ENCODE results near the gene C1QL1.
A peak's percentile ranks its signal among the peaks of the same experiment; 100 is the strongest.
"Not testable (repeated sequence)": the region's sequence is repeated elsewhere in the genome, so short reads cannot be mapped to it uniquely, and the experiment has no call there.

Gene C1QL1

DNA sequence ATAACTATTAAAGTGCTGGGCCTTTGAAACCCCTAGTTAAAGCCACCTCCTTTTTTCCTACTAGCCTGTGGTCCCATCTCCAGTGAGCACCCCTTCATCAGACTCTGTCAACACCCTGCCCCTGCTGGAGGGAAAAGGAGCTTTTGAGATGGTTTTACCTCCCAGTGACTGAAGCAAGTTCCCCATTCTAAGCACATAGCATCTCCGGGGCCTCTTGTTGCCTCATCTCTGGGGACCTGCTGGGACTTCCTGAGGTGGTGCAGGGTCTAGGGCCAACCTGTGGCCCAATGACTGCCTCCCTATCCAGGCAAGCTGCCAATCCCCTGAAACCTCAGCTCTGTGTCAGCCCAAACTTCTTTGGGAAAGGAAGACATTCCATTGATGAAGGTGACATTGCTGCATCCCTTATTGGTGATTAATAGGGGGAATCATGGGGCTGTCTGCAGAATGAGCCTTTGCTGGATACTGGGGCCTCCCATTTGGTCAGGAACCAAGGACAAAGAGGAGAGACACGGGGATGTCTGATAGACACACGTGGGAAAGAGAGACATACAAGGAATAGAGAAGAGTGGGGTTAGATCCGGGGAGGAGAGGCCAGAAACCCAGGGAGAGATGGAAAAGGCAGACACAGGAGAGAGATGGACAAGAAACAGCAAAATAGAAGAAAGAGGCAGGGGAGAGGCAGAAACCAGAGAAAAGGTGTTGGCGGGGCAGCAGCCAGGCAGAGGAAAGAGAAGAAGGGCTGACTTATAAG is 2.4 kb downstream of the C1QL1 start:
- DNase-seq (ENCODE audit: low read depth in 1 of 2, low spot score in 1 of 2): no peak

DNA sequence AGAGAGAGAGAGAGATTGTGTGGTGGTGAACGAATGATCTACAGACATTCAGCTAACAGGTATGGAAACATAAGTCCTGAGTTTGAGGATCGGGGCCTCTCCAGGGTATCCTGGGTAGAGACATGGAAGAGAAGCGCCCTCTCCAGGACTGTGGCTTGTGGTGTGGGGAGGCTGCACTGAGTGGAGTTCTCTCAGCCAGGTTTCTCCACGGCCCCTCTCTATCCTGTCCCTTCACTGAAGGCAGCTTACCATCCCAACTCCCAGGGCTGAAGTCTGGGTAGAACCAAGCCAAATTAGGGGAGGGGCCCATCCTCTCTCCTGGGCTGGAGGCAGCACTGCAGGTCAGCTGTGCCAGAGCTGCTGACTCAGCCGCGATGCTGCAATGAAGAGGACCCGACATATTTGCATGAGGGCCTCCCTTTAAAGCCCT is 6.2 kb downstream of the C1QL1 start:
- DNase-seq (ENCODE audit: low read depth in 1 of 2, low spot score in 1 of 2): no peak

DNA sequence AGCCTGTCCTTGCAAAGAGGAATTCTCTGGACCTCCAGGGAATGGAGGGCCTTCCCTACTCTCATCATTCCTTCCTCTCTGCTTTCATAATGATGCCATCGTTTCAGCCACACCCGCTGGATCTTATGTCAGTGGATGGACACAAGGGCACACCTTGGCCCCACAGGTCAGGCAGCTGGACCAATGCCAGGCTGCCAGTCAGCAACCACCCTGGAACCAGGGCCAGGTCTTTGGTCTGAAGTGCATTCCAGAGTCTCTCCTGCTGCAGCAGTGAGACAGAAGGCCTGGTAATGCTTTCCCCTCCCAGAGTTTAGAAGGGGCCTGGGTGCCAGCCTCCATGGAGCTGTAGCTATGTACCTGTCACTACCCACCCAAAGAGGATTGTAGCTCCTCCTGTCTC is 7.4 kb downstream of the C1QL1 start:
- no peak for DNase-seq (ENCODE audit: low read depth in 1 of 2, low spot score in 1 of 2)

DNA sequence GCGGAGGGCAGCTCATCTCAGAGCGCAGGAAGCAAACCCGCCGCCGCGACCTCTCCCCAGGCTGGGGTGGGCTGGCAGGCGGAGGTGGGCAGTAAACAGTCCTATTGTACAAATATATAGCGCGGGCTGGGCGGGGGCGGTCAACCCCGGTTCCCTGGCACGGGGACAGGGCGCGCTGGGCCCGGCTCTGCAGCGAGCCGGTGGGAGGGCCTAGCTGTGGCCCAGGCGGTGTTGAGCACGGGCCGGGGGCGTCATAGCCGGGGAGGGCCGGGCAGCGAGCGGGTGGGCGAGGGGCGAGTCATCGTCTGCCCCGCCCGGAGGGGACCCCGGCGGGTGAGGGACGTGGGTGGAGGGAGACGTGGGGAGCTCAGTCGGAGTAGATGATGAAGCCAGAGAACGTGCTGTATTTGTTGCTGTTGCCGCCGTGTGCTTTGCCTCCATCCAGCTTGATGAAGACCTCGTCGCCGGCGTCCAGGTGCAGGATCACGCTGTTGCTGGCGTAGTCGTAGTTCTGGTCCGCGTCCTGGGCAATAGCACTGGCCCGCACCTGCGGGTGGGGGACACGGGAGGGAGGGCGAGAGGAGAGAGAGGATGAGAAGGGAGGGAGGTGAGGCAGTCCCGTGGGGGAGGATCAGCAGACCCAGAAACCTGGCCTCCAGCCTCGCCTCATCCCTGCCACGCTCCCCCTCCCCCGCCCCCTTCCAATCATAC is 8.1 kb downstream of the C1QL1 start:
- DNase-seq (ENCODE audit: low read depth in 1 of 2, low spot score in 1 of 2): no peak

DNA sequence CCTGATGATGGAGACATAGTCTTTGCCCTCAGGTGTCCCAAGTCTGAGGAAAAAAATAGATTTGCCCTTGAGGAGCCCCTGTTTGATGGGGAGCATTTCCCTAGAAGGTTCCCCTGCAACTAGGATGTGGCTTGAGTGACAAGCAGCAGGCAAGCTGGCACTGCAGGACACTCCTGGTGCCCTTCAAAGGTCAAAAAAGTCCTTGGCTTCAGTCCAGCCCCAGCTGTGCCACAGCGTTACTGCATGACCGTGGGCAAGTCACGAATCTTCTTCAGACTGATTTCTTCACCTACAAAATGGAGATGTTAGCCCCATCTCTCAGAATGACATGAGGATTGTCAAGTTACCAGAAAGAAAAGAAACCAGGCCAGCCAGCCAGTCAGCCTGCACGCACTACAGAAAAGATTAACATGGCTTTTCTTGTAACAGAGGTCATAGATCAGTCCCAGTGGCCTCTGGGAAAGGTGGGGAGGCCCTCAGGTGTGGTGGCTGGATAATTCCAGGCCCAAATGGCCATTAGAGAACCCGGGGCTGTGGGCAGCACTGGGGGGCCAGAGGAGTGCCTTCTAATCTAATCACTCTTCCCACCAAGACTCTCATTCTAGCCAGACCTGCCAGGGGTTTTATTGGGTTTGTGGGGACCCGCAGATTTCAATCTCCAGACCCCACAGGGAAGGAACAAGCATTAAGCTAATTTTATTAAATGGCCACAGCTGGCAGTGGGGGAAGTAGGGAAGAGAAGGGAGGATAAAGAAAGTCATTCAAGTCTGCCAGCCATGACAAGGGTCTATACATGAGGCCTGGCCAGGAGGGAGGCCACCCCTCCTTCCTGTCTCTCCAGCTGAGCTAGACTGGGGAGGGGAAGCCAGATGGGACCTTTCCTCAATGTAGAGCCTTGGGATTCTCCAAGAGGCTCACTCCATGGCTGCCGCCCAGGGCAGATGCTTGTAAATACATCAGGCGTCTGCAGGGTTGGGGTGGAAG is 10.8 kb downstream of the C1QL1 start:
- no peak for DNase-seq (ENCODE audit: low read depth in 1 of 2, low spot score in 1 of 2)

DNA sequence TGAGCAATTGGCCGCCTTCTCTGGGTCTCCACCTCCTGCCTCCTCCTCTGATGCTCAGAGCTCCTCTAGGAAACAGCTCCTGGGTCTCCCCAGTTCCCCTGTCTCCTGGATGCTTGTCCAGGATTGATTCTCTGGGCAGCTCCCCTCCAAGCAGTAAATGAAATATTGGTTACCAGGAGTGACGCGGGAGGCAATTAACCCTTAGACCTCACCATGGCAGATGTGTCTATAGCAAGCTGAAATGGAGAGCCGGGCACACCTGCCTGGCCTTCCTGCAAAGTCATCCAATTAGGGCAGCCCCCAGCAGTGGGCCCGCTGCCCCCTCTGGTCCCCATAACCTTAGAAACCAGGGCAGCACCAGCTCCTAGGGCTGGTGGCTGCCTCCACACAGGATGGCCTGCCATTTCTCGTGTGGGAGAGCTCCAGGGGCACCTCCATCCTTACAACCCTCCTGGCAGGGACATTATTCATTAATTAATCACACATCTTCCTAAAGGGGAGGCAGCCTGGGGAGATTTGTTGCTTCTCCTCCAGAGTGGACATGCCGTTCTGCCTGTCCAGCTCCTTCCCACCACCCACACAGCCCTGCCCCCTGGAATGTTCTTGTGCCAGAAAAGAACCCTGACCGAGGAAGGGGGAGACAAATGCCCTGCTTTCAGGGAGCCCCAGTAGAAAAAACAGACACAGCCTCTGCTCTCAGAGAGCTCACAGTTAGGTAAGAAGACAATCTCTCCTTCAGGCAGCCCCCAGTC is 12.3 kb downstream of the C1QL1 start:
- no peak for DNase-seq (ENCODE audit: low read depth in 1 of 2, low spot score in 1 of 2)

DNA sequence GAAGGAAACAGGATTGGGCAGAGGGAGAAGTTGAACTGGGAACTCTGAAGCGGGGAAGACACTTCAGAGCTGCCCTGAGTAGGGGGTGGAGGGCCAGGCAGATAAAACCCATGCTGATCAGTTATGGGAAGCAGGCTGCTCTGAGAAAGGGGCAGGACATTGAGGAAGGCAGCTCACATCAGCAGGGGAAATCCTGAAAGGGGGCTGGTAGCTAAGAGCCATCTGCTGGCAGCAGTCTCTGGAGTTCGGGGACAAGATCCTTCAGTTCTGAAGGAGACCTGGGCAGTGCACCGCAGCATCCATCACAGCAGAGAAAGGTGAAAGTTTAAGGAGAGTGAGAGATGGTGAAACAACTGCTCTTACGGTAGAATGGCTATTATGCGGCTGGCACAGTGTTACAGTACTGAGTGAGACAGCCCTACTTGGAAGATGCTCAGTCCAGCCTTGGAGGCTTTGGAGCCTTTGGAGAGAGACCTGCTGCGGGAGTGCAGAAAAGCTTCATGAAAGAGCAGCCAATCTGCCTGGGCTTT is 15.1 kb downstream of the C1QL1 start:
- no peak for DNase-seq (ENCODE audit: low read depth in 1 of 2, low spot score in 1 of 2)

DNA sequence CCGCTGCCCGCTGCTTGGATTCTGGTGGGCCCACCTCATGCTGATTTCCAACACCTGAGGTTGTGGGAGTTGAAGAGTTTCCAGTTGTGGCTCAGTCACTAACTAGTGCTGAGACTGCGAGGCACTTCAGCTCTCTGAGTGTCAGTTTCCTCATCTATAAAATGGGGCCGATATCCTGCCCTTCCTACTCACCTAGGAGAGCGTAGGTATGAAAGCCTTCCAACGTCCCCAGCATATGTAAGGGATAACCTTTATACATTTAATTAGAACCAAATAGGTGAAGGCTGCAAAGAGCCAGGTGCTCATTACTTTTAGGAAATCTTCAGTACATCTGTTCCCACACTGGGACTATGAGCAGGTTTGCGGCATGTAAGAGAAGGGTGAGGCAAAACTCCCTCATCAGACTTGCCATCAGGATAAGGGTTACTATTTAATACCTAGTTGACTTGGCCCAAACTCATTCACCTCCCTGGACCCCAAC is 19.7 kb downstream of the C1QL1 start:
- no peak for DNase-seq (ENCODE audit: low read depth in 1 of 2, low spot score in 1 of 2)

DNA sequence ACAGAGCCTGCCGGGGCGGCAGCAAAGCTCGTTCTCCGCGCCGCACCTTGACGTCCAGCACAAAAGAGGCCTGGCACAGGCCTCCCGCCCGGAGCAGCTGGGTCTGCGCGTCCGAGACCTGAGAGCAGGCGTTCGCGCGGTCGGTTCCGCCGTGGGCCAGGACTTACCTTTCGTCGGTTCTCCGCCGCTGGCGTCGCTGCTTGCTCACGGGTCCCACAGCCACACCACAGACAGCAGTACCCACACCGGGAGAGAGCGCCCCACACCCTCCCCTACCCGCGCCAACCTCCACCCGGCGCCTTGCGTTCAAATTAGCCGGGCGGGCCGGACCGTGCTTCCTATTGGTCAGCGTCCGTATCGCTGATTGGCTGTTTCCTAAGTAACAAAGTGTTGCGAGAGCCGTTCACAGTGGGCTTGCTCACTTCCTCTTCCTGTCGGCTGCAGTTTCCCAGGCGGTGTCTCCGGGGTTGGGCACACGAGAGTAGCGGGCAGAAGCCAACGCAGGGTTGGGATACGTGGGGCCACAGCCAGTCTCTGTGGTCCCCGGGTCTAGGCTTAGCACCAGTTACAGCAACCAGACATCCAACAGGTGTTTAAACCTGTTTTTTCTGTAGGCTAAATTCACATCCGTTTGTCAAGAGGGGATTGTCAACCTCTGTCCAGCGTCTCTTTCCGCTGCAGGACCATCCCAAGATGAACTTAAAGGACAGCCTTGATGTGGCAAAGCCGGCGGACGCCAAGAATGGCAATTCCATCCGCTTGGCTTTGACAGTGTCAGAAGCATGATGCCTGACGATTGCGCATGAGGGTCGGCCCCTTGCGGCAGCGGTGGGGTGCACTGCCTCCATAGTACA is 20.4 kb downstream of the C1QL1 start, which contains the start of gene KIF18B:
Gene KIF18B (minus strand): TSS at position 313 of the 854 bp plus-strand sequence. CDS start 11,429 bp downstream, outside the sequence.
- peak; percentile 75 to 76 for DNase-seq (ENCODE audit: low read depth in 1 of 2, low spot score in 1 of 2)

DNA sequence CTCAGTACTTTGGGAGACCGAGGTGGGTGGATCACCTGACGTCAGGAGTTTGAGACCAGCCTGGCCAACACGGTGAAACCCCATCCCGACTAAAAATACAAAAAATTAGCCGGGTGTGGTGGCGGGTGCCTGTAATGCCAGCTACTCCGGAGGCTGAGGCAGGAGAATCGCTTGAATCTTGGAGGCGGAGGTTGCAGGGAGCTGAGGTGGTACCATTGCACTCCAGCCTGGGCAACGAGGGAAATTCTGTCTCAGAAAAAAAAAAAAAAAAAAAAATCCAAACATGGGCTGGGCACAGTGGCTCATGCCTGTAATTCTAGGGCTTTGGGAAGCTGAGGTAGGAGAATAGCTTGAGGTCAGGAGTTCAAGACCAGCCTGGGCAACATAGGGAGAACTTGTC is 22.5 kb downstream of the C1QL1 start:
- not testable (repeated sequence) for DNase-seq (ENCODE audit: low read depth in 1 of 2, low spot score in 1 of 2)

DNA sequence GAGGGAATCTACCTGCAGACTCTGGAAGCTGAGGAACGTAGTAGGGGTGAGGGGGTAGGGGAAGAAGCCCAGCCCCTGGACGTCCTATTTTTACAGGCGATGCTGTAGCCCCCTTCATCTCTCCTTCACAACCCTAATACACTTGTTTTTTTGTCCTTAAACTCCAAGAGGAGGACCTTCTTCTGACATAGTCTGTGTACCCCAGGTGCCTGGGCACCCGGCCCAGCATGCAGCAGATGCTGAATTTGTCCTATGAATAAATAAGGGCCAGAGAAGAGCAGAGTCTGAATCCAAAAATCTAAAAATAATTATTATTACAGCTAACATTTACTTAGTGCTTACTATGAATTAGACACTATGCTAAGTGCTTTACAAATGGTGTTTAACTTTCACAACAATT is 25.6 kb downstream of the C1QL1 start:
- no peak for DNase-seq (ENCODE audit: low read depth in 1 of 2, low spot score in 1 of 2)

DNA sequence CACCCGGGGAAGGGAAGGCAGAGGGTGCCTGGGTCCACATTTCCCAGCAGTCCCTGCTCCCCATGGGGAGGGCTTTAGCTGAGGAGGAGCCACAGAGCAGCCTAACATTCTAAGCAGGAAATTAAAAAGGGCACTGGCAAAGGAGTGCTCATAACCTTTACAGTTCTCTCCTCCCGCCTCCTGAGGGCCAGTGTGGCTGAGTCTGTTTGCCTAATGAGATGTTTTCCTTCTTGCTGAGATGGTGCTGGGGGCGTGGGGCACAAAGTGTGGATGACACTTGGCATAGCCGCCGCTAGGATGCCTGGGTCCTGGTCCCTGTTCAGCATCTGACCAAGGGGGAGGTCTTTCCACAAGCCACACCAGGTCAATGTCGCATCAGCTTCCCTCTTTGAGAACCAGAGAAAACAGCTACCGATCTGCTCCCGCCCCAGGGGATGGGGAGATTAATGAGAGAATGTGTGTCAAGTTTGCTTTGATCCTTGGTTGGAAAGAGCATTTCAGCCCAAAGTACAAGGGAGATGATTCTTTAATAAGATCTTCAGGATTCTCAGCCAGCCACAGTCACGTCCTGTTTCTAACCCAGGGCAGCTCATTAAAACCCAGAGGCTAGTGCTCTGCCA is 26.3 kb downstream of the C1QL1 start:
- DNase-seq (ENCODE audit: low read depth in 1 of 2, low spot score in 1 of 2): no peak

DNA sequence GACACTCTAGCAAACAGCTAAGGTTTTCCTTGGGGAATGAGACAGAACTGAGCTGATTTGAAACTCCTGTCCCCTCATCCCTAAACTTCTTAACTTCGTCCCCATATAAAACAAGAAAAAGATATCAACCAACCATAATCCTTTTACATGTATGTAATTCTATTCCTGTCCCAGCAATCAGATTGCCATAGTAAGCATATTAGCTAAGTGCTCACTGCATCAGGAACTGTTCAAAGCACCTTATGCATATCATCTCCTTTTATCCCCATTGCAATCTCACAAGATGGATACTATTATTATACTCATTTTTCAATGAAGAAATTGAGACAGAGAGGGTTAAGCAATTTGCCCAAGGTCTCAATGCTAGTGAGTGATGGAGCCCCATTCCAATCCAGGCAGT is 27.3 kb downstream of the C1QL1 start:
- no peak for DNase-seq (ENCODE audit: low read depth in 1 of 2, low spot score in 1 of 2)

DNA sequence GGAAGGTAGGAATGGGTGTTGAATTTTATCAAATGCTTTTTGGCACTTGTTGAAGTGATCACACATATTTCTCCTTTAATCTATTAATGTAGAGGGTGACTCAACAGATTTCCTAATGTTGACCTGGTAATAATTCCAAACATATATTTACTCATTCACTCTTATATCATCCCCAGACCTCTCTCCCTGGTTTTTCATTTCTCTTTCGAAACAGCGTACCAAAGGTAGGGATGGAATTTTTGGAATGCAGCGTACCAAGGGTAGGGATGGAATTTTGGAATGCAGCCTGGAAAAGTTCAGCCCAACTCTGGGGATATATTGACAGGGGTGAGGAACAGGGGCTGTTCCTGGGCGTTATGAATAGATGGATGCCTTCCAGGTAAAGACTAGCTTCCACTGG is 27.8 kb downstream of the C1QL1 start:
- DNase-seq (ENCODE audit: low read depth in 1 of 2, low spot score in 1 of 2): no peak

DNA sequence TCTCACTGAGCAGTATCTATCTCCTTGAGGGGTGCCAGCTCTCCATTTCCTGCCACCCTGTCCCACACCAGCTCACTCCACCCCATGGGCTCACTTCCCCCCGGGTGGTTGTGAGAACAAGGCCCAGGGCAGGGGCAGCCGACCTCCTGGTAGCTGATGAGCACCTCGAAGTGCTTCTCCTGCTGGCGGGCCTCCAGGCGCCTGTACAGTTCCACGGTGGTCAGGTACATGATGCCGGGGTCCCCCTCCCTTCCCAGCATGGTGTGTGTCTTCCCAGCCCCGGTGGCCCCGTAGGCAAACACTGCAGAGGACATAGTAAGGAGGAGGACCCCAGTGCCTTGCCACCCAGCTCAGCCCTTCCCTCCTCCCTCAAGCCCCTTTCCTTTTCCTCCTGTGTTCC is 33.0 kb downstream of the C1QL1 start:
- DNase-seq (ENCODE audit: low read depth in 1 of 2, low spot score in 1 of 2): no peak

DNA sequence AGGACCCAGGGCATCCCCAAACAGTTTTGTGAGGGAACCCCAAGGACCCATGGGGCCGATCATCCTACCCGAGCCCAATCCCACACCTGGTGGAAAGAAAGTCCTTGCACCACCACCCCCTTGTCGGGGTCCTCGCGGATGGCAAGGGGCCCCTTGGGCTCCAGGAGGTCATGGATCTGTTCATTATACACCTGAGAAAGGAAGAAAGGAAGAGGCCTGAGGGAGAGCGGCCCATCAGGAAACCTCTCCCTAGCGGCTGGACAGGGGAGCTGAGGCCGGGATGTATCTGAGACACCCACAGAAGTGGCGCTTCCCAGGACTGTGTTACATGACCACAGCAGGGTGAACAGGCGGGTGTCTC is 33.4 kb downstream of the C1QL1 start:
- no peak for DNase-seq (ENCODE audit: low read depth in 1 of 2, low spot score in 1 of 2)

DNA sequence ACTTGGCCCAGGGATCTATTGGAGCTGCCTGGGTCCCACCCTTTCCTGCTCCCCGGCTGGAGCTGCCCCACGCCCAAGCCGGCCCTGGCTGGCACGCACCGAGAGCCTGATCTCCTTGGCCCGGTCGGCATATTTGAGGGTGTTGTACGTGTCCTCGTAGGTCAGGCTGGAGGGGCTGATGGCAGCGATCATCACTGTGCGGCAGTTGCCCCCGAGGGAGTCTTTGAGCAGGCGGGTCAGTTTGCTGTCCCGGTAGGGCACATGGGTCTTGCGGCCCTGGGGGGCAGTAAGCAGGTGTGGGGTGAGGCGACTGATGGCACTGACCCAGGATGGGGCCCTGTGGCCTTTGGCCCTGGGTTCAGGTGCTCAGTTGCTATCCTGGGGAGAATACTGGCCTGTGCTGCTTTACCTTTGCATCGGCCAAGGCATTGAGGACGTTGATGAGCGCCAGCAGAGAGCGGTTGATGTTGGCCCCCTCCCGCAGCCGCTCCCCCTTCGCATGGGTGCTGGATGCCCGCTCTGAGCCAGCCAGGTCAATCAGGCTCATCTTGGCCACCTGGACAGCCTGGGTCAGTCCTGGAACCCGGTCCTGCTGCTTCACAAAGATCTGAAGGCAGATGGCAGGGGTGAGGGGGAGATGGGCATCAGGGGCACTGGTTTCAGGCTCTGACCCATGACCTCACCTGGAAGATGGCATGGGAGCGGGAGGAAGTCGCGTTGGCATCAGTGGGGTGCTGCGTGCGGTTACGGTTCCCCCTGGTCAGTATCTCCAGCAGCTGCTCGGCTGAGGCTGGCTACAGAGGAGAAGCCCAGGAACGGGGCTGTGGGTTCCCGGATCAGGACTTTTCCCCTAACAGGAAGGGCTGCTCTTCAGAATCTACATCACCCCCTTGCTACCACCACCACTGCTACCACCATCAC is 34.0 kb downstream of the C1QL1 start:
- DNase-seq (ENCODE audit: low read depth in 1 of 2, low spot score in 1 of 2): no peak

DNA sequence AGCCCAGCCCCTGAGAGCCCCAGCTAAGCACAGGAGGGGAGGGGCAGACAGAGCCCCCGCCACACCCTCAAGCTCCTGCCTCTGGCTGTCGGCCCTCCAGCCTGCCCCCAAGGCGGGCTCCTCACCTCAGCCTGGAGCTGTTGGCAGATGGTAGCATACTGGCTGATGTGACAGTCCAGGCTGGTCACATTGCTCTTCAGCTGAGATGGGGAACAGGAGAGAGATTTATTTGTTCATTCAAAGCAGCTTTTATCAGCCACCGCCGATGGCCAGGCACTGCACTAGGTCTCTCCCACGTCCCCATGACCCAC is 35.4 kb downstream of the C1QL1 start:
- DNase-seq (ENCODE audit: low read depth in 1 of 2, low spot score in 1 of 2): no peak

All from stimulated activated CD4-positive, alpha-beta T cell treated with anti-CD3 and anti-CD28 coated beads, Interleukin-15, amount 100 ng/mL, for 1 hour (primary cell).